ENCODE measurements around the gene KDM4B. TPM values are rescaled to one million over a fixed set of nuclear protein-coding genes. Genes with fewer than 3 reads are reported as not detected.
A peak's percentile ranks its signal among the peaks of the same experiment; 100 is the strongest.
"Not testable (repeated sequence)": the region's sequence is repeated elsewhere in the genome, so short reads cannot be mapped to it uniquely, and the experiment has no call there.

KDM4B gene
- total RNA-seq, 1 donor = 22.1 TPM

DNA sequence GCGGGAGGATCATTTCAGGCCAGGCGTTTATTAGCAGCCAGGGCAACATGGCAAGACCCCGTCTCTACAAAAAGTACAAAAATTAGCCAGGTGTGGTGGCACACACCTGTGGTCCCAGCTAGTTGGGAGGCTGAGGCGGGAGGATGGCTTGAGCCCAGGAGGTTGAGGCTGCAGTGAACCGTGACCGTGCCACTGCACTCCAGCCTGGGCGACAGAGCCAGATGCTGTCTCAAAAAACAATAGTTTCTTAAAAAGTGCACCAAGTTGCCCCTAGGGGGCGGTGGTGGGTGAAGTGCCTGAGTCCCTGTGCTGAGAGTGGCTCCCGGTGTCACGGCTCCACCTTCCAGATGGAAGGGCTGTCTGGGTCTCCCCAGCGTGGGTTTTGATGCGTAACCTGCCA is 60.7 kb downstream of the KDM4B start:
- H3K4me3 ChIP-seq (ENCODE audit: insufficient read depth, low read length); H3K4me1 ChIP-seq (ENCODE audit: insufficient read depth, low read length); H3K27ac ChIP-seq (ENCODE audit: low read depth, low read length); H3K9me3 ChIP-seq (ENCODE audit: low read depth, low read length); H3K27me3 ChIP-seq (ENCODE audit: insufficient read depth, low read length); H3K36me3 ChIP-seq (ENCODE audit: insufficient read depth, low read length); H3K4me2 ChIP-seq (ENCODE audit: insufficient read depth, low read length); H2AFZ ChIP-seq (ENCODE audit: low read length): not testable (repeated sequence)
- TF ChIP-seq CTCF (IDR thresholded peaks at IDR 0.05; ENCODE audit: extremely low read depth, low read depth, low read length) = peak; percentile 64
- Histone ChIP-seq H3K79me2 (ENCODE audit: insufficient read depth, low read length) (peaks cover 70% of the 10 kb centered on the region), H4K20me1 (ENCODE audit: insufficient read depth, low read length) (peaks cover 58% of the 10 kb centered on the region)
- DNase-seq (ENCODE audit: insufficient read length, low spot score, missing footprints) = peak; percentile 92

DNA sequence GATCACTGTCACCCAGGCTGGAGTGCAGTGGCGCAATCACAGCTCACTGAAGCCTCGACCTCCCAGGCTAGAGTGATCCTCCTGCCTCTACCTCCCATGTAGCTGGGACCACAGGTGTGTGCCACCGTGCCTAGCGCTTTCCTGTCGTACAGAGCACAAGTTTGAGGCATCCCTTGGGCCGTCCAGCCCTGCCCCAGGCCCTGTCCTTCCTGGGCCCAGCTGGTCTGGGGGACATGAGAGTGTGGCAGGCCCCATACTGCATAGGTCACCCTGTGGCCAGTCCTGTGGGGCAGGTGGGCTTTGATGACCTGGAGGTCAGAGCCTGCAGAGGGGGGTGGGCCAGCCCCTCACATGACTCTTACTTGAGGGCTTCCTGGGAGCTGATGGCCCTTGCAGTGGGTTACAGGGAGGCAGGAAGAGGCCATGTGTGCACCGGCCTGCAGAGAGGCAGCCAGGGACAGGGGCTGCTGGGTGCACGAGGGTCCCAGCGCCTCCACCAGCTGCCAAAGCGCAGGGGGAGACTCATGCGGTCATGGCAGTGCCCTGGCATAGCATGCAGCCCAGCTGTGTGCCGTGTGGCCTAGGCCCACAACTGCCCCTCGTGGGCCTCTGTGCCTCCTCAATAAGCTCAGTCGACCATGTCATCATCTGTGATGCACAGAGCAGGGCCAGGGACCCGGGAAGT is 61.4 kb downstream of the KDM4B start:
- Histone ChIP-seq H3K36me3 (ENCODE audit: insufficient read depth, low read length) (peaks cover 9% of the 10 kb centered on the region), H3K4me2 (ENCODE audit: insufficient read depth, low read length) (no peak overlapping the region), H3K4me1 (ENCODE audit: insufficient read depth, low read length) (no peaks in the 10 kb centered on the region), H3K9me3 (ENCODE audit: low read depth, low read length) (no peaks in the 10 kb centered on the region), H2AFZ (ENCODE audit: low read length) (no peak overlapping the region), H3K79me2 (ENCODE audit: insufficient read depth, low read length) (peaks cover 67% of the 10 kb centered on the region), H4K20me1 (ENCODE audit: insufficient read depth, low read length) (peaks cover 58% of the 10 kb centered on the region), H3K27ac (ENCODE audit: low read depth, low read length) (no peak overlapping the region), H3K27me3 (ENCODE audit: insufficient read depth, low read length) (no peaks in the 10 kb centered on the region), H3K4me3 (ENCODE audit: insufficient read depth, low read length) (no peak overlapping the region)
- TF ChIP-seq CTCF (IDR thresholded peaks at IDR 0.05; ENCODE audit: extremely low read depth, low read depth, low read length) = no peak
- DNase-seq (ENCODE audit: insufficient read length, low spot score, missing footprints) = peak; percentile 77

GRCh38 chr19:5030822-5031221 is 61.9 kb downstream of the KDM4B start:
- Histone ChIP-seq H3K4me2 (ENCODE audit: insufficient read depth, low read length) (no peak overlapping the region), H3K27ac (ENCODE audit: low read depth, low read length) (no peak overlapping the region), H3K79me2 (ENCODE audit: insufficient read depth, low read length) (peaks cover 64% of the 10 kb centered on the region), H3K4me1 (ENCODE audit: insufficient read depth, low read length) (no peaks in the 10 kb centered on the region), H3K36me3 (ENCODE audit: insufficient read depth, low read length) (peaks cover 9% of the 10 kb centered on the region), H3K4me3 (ENCODE audit: insufficient read depth, low read length) (no peak overlapping the region), H2AFZ (ENCODE audit: low read length) (no peak overlapping the region), H3K27me3 (ENCODE audit: insufficient read depth, low read length) (no peaks in the 10 kb centered on the region), H3K9me3 (ENCODE audit: low read depth, low read length) (no peaks in the 10 kb centered on the region), H4K20me1 (ENCODE audit: insufficient read depth, low read length) (peaks cover 59% of the 10 kb centered on the region)
- no peak for DNase-seq (ENCODE audit: insufficient read length, low spot score, missing footprints)
- no peak for TF ChIP-seq CTCF (IDR thresholded peaks at IDR 0.05; ENCODE audit: extremely low read depth, low read depth, low read length)

- Histone ChIP-seq H3K79me2 (ENCODE audit: insufficient read depth, low read length) (peaks cover 59% of the 10 kb centered on the region), H3K9me3 (ENCODE audit: low read depth, low read length) (no peaks in the 10 kb centered on the region), H3K27ac (ENCODE audit: low read depth, low read length) (peak overlapping the region; percentile 24), H3K27me3 (ENCODE audit: insufficient read depth, low read length) (no peaks in the 10 kb centered on the region), H3K4me2 (ENCODE audit: insufficient read depth, low read length) (peak overlapping the region; percentile 3), H3K4me1 (ENCODE audit: insufficient read depth, low read length) (no peaks in the 10 kb centered on the region), H3K36me3 (ENCODE audit: insufficient read depth, low read length) (peaks cover 9% of the 10 kb centered on the region), H3K4me3 (ENCODE audit: insufficient read depth, low read length) (no peak overlapping the region), H2AFZ (ENCODE audit: low read length) (no peak overlapping the region), H4K20me1 (ENCODE audit: insufficient read depth, low read length) (peaks cover 58% of the 10 kb centered on the region)
- peak; percentile 100 for DNase-seq (ENCODE audit: insufficient read length, low spot score, missing footprints)
- TF ChIP-seq CTCF (IDR thresholded peaks at IDR 0.05; ENCODE audit: extremely low read depth, low read depth, low read length) = peak; percentile 95
These were observed 62.6 kb downstream of the KDM4B start for GRCh38 chr19:5031231-5032100.
